ENCODE data around the gene IFFO2.
A peak's percentile ranks its signal among the peaks of the same experiment; 100 is the strongest.

Gene IFFO2

DNA sequence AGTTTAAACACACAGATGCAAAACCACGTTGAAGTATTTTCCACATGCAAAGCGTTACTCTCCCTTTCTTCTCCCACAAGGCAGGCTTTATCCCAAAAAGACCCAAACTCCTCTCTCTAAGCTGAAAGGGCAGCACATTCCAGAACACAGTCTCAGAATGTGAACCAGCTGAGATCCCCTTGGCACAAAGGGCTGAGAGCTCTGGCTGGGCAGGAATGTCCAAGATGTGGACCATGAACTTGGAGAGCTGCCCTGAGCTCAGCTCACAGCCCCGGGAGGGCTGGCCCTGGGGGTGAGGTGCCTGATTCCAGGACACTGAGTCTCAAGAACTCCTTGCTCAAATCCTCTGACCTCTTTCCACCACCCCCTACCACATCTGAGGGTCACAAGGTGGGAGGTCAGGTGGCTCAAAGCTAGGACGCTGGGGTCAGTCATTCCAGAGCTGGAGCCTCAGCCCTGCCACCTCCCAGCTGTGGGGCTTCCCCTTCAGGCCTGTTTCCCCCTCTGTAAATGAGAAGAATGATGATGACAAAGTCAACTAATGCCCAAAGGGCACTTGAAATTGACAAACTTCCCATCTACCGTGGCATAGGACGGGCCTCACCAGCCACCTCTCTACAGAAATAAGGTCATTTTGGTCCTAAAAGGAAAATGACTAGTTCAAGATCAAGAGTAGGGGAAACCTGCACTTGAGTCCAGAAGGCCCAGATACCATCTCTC is 65.6 kb downstream of the IFFO2 start:
- no peak for DNase-seq

DNA sequence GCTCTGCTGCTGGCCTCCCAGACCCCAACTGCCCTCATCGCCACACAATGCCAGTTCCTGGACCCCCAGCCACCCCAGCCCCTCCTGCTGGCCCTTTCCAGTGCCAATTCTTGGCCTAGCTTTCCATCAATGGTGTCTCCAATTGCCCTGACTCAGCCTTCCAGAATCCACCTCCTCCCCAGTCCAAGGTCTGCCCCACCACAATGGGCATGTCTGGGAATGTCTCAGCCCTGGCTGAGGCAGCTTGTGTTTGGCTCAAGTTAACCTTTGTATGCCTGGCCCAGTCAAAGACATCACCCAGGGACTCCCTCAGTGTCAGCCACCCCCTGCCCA is 70.5 kb downstream of the IFFO2 start:
- no peak for DNase-seq

DNA sequence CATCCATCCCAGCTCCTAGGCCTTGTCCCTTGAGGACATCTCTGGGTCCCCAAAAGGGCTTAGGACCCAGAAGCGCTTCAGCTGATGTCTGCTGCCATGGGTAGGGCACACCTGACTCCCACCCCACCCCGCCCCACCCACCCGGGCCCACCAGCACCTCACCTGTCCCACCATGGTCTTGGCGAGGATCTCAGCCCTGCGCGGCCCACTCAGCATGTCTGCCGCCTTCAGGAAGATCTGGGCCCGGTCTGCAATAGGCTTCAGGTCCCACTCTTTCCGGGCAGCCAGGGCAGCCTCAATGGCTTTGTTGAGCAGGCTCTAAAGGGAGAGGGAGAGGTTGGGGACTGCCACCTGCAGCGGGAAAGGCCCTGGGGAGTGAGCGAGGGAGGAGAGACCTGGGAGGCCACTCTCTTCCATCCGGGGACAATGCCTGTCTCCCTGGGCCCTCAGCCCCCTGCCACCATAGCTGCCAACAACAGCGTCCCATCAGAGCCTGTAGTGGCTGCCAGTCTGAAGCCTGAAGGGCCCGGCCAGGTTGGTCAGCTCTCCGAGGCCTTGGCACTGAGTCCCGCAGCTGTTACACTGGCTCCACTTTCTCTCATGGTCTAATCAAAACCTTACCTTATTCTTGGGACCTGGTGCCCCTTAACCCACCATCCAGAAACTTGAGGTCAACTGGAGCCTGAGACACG is 71.0 kb downstream of the IFFO2 start:
- DNase-seq, result no peak

DNA sequence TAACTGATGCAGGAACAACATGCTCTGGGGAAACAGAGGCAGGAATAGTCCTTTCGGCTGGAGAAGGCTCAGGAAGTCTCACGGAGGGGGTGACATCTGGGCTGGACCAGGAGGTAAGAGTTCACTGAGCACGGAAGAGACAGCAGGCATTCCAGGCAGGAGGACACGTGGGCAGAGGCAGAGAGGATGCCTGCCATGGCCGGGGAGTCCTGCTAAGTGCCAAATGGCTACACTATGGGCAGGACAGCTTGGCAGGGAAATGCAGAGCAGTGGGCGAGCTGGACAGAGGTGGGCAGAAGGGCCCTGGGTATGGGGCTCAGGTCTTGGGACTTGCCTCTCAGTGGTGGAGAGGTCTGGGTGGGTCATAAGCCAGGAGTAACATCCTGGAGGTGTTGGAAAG is 71.7 kb downstream of the IFFO2 start:
- DNase-seq, result no peak

DNA sequence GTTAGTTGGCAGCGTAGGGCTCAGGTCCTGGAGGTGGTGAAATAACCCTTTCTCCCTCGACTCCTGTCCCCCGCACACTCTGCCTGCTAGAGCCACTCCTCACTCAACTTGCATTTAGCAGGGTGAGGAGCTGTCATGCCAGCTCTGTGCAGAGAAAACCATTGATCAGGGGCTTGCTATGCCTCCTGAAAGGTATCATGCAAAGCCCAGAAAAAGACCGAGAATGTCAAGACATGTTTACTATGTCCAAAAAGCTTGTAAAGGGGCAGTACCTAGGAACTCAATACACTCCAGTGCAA is 72.1 kb downstream of the IFFO2 start:
- no peak for DNase-seq

DNA sequence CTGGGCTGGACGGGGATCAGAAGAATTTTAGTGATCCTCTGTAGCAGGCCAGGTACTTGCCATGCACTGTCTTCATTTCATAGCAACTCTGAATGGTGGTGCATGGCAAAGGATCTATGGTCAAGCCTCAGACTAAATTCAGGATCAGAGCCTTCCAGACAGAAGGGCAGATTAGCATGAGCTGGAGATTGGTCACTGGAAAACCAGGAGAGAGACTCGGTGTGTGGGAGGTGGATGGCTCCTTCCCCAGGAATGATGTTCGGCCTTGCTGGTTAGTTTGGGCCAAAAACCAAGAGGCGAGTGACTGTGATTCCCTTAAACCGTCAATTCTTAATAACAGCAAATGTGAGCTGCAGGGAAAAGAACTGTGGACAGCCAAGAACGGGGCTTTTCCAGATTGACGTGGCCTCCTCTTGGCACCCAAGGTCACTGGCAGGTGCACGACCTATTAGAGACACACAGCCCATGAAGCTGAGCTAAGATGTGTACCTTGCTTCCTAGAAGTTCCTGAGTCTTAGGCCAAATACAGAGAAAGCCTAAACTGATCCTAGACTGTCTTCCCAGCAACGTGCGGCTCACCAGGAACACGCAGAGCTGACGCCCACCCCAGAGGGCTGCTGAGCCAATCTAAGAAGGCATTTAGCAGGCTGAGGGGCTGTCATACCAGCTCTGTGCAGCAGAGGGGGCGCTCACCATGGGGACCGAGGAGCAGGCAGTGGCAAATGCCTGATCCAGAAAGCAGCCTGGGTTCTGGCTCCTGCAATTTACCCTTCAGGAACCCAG is 72.6 kb downstream of the IFFO2 start:
- DNase-seq, result peak; percentile 63

DNA sequence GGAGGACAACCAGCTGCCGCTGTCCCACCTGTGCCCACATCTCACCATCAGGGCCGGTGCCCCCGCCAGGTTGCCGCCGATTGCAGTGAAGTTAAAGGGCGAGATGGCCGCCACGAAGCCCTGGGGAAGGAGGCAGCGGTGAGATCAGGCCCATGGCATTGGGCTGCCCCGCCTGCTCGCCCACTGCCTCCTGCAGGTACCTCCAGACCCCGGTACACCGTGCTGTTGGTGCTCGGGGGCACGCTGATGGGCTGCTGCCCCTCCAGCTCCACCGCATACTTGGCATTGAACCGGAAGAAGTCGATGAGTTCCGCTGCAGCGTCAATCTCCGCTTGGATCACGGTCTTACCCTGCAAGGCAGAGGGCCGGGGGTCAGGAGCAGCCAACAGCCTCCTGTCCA is 73.4 kb downstream of the IFFO2 start:
- no peak for DNase-seq

DNA sequence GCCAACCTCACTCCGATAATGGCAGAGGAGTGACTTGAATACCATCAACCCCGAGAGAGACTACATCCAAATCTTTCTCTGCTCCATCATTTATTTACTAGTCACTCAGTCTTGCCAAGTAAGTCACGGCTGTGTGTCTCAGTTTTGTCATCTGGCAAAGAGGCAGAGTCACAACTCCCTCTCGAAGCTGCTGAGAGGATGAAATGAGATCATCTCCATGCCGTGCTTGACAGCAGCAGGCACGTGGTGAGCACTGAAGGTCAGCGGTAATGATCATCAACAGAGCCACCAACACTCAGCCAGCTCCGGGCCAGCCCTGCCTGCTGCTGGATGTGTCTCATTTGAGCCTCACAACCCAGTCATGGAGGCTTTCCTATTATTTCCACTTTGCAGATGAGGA is 74.0 kb downstream of the IFFO2 start:
- no peak for DNase-seq

DNA sequence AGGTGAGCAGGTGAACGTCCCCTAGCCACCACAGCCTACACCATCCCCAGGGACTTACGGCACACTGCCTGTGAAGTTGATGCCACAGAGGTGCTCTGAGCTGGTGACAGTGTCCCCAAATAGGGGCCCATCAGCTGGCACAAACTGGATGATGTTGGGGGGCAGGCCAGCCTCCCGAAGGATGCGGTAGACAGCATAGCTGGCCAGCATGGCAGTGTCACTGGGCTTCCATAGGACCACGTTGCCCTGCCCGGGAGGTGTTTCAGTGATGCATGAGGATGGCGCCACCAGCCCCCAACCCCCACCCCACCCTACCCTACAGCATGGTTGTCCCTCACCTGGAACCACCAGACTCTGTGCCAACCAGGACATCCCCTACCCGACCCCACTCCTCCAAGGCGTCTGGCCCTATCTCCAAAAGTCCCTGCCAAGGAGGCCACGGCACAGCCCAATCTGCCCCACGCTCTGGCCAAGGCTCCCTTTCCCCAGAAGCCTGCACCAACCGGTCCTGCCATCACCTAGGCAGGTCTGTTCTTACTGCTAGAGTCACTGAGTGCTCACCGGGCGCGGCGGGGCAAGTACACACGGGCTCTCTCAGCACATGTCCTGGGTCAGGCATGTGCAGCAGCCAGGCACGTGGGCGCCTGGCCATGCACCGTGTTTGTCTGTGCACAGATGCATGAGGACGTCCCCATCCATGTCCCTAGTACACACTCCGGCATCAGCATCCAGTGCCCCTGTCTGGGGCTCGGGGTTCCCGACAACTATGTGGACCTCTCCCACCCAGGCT is 74.6 kb downstream of the IFFO2 start:
- DNase-seq, result no peak

DNA sequence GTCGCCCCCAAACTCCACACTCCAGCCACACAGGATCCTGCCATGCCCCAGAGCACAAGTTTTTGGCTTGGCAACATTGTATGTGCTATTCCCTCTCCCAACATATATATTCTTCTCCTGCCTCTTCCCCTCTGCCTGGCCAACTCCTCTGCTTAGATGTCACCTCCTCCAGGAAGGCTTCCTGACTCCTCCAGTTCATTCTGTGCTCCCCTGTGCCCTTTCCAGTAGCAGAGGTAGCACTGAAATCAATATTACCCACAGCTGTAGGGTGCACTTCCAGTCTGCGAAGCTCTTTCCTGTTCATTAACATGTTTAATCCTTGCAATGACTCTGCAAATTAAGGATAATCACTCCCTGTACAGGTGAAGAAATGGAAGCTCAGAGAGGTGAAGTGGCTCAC is 75.3 kb downstream of the IFFO2 start:
- DNase-seq, result no peak

DNA sequence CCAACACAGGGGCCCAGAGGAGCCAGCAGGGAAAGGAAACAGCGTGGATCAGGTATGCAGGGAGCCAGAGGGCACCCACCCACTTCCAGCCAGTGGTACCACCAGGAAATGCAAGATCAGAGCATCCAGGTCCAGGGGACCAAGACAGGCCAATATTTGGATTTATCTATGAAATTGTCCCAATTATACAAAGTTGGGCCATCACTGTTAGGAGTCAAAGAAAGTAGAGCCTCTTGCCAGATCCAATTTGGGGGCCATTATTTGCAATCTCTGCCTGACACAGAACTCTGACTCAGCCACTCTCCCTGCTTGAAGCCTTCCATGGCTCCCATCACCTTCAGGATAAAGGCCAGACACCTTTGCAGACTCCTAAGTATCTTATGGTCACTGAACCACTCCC is 75.9 kb downstream of the IFFO2 start:
- no peak for DNase-seq

DNA sequence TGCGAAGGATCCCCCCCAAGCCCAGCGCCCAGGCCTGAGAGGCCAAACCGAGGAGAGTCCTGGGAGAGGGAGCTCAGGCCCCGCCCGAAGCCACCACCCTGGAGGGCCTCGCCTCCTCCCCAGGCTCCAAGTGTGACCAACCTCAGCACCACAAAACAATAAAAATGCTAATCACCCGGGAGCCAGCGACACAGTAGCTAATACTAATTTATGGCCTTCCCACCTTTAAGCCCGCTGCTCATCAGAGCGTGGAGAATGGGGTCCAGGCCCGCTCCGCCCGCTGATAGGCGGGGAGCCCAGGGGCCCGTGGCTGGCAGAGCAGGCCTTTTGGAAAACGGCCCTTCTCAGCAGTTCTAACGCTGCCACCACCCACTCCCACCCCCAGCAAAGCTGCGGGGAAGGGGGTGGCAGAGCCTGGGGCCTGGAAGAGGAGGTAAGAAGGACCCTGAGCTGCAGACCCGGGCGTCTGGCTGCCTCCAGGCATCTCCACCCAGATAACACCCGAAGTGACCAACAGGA is 76.6 kb downstream of the IFFO2 start:
- DNase-seq, result no peak

DNA sequence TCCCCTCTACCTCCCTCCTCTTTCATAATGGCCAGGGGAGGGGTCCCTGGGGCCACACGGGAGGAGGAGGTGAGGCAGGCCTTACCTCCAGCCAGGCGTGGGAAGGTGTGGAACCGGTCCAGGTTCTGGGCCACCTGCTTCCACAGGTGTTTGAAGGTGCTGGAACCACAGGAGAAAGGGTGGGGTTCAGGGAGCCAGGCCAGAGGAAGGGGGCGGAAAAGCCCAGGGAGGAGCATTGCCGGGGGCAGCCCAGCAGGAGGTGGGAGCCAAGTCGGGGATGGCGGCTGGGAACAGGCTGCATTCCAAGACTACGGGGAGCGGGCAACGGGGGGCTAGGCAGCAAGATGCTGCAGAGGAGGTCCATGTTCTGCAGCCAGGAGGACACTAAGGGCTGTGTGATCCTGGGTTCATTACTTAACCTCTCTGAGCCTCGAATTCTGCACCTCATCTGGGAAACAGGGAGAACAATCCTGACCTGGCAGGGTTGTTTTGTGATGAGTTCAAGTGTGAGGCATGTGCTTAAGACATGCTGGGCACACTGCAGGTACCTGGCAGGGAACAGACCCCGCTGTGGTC is 77.2 kb downstream of the IFFO2 start:
- DNase-seq, result no peak

DNA sequence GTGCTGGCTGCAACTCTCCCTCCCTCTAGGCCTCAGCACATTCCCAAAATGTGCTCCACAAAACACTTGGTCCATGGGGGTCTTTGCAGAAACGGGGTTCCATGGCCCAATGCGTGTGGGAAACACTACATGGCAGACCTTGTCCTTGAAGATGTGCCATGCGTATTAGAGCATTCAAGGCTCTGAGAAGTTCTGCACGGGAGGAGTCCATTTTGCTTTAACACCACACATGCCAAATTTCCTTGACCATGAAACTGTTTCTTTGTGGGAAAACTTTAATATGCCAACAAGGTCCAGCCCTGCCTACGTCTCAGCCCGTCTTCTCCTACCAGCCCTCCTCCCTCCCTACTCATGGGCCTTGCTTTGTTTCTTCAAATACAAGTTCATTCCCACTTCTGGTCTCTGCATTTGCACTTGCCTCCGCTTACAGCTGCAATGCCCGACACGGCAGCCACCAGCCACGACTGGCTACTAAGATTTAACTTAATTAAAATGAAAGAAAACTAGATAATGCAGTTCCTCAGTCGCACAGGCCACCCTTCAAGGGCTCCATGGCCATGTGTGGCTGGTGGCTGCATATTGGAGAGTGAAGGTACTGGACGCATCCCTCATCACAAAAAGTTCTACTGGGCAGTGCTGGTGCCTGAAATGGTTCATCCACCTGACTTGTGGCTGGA is 77.8 kb downstream of the IFFO2 start:
- no peak for DNase-seq

DNA sequence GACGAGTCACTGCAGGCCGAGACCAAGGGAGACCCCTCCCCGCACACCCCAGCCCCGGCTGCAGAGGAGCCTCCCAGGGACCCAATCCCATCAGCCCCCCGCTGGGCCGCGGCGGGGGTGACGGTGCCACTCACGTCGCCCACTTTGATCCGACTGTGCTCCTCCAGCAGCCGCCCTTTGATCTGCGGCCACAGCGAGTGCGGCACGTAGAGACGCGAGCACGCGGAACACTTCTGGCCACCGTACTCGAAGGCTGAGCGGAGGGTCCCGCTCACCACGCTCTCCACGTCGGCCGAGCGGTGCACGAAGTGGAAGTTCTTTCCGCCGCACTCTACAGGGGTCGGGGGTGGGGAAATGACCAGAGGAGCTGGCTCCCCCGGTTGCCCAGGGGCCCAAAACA is 79.2 kb downstream of the IFFO2 start:
- DNase-seq, result no peak

DNA sequence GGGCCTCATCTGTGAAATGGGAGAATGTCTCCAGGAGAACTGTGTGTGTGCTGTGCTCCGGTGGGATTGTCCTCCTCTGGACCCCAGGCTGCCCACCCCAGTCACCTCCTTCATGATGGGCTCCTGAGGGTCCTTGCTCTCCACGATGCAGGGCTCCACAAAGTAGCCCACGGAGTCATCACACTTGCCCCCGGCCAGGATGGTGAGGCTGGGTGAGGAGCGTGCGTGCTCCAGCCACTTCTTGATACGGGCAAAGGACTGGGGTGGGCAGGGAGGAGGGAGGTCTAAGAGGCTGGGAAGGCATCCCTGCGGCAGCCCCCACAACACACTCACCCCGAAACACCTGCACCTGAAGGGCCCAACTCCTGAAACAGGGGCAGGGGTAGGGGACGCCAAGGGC is 80.3 kb downstream of the IFFO2 start:
- DNase-seq, result no peak

DNA sequence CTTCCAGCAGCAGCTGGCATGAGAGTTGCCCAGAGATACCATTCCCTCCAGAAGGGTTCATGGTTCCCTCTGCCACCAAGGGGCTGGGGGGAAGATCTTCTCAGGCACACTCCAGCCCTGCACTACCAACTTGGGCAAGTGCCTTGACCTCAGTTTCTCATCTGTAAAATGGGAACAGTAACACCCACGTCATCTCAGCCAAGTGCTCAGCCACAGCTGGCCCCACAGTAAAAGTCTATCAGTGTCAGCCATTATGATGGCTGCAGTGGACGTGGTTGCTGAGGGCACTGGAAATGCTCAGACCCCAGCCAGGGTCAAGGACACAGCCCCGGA is 80.7 kb downstream of the IFFO2 start:
- no peak for DNase-seq

DNA sequence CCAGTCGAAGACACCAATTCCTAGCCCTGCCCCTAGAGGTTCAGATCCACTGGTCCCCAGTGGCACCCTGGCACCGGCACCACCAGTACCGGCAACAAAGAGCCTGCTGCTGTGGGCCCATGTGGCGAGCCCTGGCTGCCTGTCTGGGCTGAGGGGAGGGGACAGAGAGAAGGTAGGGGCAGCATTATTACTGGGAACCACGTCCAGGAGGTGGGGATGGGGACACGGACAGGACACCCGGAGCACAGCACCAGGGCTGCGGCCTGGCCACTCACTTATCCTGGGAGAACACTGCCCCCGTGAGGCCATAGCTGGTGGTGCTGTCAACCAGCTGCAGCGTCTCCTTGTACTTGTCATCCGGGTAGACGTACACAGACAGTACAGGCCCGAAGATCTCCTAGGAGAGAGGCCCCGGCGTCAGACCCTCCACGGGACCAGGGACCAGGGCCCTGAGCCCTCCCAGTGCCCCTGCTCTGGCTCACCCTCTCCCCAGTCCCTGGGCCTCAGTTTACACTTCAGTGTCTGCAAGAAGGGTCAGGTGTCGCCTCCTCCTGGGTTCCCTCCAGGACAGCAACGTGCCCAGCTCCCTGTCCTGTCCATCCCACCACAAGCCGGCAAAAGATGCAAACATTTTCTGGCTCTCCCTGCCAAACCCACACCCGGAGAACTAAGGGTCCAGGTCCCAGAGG is 81.2 kb downstream of the IFFO2 start:
- DNase-seq, result peak; percentile 77

DNA sequence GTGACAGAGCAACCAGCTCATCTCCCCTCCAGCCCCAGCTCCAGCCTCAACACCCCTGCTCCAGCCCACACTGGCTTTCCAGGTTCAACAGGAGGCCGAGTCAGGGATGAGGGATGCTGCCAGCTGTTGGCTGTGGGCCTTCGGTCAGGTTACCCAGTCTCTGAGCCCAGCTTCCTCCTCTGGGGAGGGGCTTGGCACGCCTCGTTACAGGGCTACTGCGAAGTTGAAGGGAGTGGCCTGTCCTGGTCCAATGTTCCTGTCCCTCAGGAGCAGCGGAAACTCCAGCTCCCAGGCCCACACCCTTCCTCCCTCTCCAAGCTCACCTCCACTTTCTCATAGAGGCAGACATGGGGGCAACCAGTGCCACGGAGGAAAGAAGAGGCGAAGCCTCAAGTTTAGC is 81.9 kb downstream of the IFFO2 start:
- no peak for DNase-seq

DNA sequence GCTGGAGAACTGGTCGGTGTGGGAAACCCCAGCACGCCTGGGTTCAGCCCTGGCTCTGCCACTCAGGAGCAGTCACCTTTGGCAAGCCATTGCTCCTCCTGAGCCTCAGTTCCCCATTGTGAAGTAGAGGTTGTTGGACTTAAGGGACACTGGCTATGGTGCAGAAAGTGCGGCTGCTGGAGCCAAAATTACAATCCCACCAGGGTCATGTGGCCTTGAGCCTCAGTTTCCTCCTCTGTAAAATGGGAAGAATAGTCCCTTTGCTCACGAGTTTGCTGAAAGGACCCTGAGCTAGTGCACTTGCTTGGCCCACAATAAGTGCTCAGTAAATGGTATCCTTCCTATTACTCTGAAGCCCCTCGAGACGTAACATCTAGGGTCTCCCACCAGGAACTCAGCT is 82.4 kb downstream of the IFFO2 start:
- DNase-seq, result no peak

DNA sequence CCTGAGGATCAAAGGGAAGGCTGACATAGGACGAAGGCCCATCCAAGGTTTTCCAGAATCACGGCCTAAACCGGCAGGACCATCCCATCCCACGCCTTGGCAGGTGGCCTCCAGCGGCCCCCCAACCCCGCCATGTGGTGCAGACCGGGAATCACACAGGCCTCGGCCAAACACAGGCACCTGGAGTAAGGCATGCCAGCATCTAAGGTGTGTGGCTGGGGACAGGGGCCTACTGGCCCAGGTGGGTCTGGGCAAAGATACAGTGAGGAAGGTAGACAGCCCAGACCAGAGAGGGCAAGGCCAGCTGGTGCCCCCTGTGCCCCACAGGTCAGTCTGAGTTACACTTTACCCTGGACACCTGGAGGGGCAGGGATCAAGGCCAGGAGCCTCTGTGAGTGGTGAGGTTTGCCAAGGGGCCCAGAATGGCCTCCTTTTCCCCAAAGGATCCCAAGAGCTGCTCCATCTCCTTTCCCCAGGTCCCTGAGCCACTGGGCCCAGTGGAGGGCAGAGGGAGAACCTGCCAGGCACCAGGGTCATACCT is 84.3 kb downstream of the IFFO2 start:
- DNase-seq, result no peak

Measured in stimulated activated CD4-positive, alpha-beta T cell treated with anti-CD3 and anti-CD28 coated beads, Interleukin-1b, Interleukin-23, amount 100 ng/mL, for 48 hours (primary cell).